Metanephros (tissue), 2 donors: ENCODE data around the gene PTPRM. TPM values are rescaled to one million over a fixed set of nuclear protein-coding genes. Genes with fewer than 3 reads are reported as not detected.

ENCODE experiments used
- small RNA-seq: library from RNA; depleted of rRNA; stranded (forward); fragments of <200 nt; gene quantifications from one replicate; pipeline ENCODE3, GENCODE V24; 2014; ENCODE audit warnings: low replicate concordance
- total RNA-seq: library from RNA; depleted of rRNA; stranded (reverse); fragments of >200 nt; gene quantifications from one replicate; pipeline ENCODE4 v1.2.3, GENCODE V29; 2014

PTPRM gene
- total RNA-seq = 110 TPM

DNA sequence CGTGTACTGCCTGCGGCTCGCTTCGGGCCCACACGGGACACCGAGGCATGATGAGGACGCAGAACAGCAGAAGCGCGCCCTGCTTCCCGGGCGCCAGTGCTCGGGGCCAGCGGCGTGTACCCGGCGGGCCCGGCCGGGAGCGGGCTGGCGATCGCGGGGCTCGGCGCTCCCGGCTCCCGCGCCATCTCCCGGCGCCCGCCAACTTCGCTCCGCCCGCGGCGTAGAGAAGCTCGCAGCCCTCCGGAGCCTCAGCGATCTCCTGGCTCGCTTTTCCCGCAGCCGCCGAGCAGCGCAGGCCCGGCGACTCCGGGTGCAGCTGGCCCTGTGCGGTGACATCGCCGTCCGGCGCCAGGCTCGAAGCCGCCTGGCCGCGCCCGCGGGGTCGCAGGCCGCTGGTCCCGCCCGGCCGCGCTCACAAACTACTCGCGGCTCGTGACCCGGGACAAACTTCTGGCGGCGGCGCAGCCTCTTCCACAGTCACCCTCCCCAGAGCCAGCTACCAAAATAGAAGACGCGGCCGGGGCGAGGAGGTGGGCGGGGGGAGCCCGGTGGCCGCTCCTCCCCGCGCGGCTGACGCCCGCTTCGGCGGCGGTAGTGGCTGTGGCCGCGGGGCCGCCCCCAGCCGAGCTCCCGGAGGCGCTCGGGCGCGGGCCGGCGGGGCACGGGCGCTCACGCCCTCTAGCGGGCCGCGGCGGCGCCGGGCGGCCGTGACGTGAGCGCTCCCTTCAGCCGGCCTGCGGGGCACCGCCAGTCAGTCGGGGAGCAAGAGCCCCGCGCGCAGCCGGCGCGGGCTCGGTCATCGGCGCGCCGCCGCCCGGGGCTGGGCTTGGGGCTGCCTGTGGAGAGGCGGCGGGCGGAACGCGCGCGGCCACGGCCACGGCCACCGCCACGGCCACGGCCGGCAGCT is at the start of gene PTPRM:
Gene PTPRM (plus strand): TSS at position 750 of the 907 bp plus-strand sequence. CDS start 503 bp downstream, outside the sequence.

Small RNA genes lying within 50 kb of the gene (small RNA-seq; reads per million reads assigned to genes)
- gene AP001094.1 (not detected), gene RF00012 (not detected)
